ENCODE data around the gene EFEMP1.

Gene EFEMP1

GRCh38 chr2:55894720-55895119 lies 28.9 kb downstream of the EFEMP1 start:
- DNase-seq, result no peak

DNA sequence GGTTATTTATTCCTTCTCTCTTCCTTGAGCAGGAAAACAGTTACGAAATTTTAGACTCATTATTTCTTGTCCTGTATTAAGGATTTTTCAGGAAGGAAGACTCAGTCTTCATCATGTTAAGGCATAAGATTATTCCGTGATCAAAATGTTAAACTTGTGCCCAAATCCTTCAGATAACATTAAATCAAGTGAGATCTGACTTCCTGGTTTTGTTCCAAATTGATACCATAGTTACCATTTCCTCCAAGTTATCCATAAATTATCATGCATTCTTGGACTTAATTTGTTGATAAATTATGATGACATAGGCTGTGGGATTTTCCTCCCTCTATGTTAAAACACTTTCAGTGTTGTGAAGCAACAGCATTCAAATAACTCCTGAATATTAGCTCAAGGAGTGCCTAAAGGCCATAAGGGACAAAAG lies 31.9 kb downstream of the EFEMP1 start:
- DNase-seq, result no peak

- no peak for DNase-seq
Observed at GRCh38 chr2:55888936-55889335, 34.6 kb downstream of the EFEMP1 start.

DNA sequence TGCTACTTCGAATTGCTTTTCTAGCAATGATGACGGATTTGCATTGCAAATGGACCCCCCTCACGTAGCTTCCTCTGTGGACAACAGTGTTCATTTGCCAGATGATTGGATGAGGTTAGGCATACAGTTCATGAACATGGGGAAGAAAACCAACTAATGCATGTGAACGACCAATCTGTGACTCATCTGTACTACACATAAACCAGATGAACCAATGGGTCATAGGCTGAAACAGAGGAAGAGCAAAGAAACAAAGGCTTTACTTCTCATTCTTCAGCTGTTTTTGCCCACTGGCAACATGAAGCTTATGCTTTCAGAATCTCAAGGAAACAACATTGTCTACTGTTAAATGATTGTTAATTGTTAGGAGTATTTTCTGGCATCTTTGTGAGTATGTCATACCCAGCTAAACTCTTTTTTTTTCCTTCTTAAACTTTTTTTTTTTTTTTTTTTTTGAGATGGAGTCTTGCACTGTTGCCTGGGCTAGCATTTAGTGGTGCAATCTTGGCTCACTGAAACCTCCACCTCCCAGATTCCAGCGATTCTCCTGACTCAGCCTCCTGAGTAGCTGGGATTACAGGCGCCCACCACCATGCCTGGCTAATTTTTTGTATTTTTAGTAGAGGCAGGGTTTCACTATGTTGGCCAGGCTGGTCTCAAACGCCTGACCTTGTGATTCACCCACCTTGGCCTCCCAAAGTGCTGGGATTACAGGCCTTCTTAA lies 35.5 kb downstream of the EFEMP1 start:
- DNase-seq, result no peak

DNA sequence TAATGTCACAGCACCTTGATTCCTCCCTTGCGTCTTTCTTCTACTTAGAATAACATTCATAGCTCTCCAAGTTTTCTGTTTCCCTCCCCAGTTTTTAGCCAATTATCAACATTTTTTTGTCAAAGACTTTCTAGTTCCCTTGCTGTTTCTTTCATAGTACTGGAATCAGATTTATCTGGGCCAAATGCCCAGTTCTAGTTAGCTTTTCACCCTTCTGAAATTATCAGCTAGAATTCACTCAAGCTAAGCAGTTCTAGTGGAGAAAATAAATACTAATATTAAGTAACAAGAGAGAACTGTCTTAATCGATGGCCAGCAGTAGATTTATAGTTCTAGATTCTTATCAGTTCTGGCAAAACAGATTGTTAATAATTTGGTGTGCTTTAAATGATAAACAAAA lies 36.2 kb downstream of the EFEMP1 start:
- no peak for DNase-seq

DNA sequence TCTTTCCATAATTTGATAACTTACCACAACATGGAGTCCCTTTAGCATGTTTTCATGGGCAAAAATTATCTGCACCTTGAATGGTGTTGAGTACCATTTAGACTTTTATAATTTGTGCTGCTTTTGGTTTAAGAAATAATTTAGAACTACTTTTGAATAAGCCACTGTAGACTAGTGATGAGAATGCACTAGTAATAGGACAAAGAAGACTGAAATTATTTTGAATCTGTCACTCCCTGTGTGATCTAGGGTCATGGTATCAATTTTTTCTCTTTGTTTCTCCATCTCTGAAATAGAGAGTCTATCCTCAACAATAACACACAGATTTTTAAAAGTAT lies 37.7 kb downstream of the EFEMP1 start:
- no peak for DNase-seq

DNA sequence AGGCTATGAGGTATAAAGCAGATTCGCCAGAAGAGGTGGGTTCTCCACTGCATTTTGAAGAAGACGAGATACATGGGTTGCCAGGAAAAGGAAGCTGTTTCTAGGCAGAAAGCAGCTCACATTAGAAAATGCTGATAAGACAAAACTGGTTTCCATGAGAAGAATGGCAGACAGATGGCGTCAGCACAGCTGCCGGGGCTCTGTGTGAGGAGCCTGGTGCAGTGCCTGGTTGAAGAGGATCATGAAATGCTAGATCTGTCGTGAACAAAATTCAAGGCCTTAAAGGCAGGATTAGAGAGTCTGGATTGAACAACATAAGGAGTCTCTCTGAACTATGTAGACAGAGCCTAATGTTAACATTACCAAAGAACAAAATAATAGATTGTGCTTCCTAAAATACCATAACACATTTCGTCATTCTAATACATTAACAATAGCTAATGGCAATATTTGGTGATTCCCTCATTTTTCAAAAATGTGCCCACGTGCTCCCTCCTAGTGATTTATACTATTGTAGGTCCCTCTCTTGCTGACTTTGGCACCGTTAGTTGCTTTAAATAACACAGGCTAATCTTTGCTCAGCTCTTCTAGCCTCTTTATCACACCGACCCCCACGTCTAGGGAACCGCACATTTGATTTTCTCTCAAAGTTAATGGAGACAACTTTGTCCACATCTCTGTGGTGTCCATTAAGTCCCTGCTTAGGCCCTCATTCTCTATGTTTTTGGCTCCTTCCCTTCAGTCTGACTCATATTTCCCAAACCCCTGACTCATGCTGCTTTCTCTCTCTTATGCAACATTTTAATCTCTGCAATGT lies 38.2 kb downstream of the EFEMP1 start:
- no peak for DNase-seq

- DNase-seq, result no peak
Observed at GRCh38 chr2:55883829-55884228, 39.8 kb downstream of the EFEMP1 start.

- DNase-seq, result no peak
Observed at GRCh38 chr2:55883357-55883756, 40.2 kb downstream of the EFEMP1 start.

- DNase-seq, result no peak
Observed at GRCh38 chr2:55882954-55883353, 40.6 kb downstream of the EFEMP1 start.

GRCh38 chr2:55880416-55881143 lies 43.0 kb downstream of the EFEMP1 start:
- no peak for DNase-seq

- no peak for DNase-seq
Observed at GRCh38 chr2:55879976-55880375, 43.6 kb downstream of the EFEMP1 start.

GRCh38 chr2:55877087-55877436 lies 46.5 kb downstream of the EFEMP1 start:
- no peak for DNase-seq

GRCh38 chr2:55876429-55877086 lies 47.0 kb downstream of the EFEMP1 start:
- DNase-seq, result no peak

DNA sequence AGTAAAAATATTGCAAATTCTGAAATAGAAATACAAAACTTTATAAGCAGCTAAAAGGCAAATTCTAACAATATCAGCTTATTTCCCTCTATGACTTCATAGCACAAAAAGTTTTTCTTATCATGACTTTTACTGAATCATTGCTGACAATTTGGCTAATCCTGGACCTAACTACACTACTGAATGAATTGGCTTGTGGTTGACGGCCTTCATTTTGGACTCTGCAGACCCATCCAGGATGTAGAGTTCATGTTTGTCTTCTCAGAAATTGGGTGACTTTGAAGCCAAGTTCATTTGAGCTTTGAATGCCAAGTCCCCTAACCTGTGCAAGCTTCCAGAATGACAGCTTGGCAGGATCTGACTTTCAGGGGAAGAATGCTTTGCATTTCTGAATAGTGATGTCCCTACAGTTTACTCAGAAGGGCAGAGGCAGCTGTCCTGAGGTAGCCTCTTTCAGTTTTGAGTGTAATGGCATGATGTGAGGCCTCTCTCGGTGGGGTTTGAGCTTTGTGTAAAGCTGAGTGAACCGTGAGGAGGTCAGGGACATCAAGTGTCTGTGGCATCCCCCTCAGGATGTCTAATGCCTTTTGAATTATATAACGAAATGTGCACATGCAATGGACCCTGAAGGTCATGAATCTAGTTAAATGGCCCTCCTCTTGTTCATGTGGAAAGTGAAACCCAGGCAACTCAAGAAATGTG lies 48.0 kb downstream of the EFEMP1 start:
- no peak for DNase-seq

- DNase-seq, result no peak
Observed at GRCh38 chr2:55874338-55874737, 49.2 kb downstream of the EFEMP1 start.

GRCh38 chr2:55871637-55872036 lies 51.9 kb downstream of the EFEMP1 start:
- no peak for DNase-seq

DNA sequence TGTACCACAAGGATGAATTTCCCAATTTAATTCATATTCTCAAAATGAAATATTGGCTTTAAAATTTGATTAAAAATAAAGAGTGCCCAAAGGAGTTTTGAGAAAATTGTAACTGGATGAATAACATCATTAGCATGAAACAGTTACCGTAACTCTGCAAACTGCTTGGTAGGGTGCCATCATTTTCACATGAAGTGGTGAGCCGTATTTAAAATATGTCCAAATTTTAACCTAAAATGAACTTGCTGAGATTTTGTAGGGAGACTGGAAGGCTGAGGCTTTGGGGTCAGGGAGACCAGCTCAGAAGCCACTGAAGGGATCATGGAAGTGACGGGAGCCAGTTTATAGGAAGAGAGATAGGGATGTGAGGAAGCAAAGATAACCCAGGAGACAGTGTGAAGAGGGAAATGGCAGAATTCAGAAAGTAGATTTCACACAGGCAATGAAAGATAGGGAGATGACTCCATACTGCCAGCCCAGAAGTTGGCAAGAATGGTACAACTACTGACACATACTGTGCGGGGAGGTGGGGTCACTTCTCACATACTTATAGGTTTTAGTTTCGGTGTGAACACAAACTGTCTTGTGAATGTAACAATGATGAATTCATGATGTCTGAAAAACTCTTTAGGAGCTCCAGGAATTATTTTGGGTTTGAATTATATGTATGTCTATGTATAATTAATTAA lies 53.8 kb downstream of the EFEMP1 start:
- DNase-seq, result no peak

- DNase-seq, result no peak
Observed at GRCh38 chr2:55865096-55865835, 58.3 kb downstream of the EFEMP1 start.

- no peak for DNase-seq
Observed at GRCh38 chr2:55864351-55865084, 59.1 kb downstream of the EFEMP1 start.
